CD4-positive, alpha-beta T cell treated with Interleukin-12 subunit alpha and Interleukin-12 subunit beta, for 1 hour (primary cell): ENCODE results near the gene ITPR1.

Source experiments
- DNase-seq: peaks from one replicate; pipeline ENCODE4 v3.0.0-alpha.2; 2020

ITPR1 gene

DNA sequence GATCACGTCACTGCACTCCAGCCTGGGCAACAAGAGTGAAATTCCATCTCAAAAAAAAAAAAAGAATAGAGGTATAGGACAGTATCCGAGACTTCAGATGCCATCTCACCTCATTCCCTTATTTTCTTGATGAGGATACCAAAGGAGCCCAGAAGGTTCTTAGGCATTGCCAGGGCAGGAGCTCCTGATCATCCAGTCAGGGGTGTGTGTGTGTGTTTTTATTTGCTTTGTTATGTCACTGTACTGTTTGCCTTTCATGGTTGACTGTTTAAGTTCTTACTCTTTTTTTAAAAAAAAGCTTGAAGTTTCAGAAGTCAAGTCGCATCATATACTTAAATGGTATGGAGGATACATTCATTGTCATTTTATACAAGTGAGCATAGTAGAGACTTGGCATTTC lies 346.1 kb downstream of the ITPR1 start:
- DNase-seq = no peak

DNA sequence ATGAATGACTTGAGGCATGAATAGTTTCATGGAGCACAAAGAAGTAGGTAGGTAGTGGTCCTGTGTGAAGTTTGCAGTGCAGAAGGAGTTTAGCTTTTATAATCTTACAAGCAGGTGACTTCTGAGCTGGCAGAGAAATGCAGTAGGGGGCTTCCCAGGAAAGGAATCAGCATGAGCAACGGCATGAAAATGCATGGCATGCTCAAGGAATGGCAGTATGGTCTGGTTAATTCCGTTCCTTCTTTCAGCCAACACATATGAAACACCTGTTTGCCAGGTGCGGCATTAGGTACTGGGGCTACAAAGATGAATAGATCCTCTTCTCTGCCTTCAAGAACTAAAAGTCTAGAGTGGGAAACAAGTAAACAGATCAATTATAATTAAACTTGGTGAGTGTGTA lies 348.1 kb downstream of the ITPR1 start:
- DNase-seq = no peak

DNA sequence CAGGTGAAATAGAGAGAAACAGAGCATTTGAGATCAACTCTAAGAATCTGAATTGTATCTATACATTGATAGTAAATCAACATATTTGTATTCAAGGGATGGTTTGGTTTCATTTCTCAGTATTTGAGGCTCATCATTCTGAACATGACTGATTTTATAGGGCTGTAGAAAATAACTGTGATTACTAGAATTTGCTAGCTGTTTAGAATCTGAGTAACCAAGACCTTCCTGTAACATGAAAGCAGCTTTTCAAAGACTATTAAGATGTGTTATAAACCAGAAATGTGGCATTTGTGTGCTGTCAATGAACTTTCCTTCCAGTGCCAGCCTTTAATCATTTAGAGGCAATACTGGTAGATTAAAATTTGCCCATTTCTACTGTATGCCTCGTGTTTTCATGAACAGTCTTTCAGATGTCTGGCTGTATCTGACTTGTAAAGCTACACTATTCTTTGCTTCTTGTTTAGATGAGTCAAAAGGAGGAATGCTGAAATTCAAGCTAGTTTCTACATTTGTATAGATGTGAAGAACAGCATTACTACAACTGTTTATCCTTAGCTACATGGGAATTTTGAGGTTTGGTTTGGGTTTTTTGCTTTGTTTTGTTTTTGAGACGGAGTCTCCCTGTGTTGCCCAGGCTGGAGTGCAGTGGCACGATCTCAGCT lies 348.8 kb downstream of the ITPR1 start:
- DNase-seq = no peak

DNA sequence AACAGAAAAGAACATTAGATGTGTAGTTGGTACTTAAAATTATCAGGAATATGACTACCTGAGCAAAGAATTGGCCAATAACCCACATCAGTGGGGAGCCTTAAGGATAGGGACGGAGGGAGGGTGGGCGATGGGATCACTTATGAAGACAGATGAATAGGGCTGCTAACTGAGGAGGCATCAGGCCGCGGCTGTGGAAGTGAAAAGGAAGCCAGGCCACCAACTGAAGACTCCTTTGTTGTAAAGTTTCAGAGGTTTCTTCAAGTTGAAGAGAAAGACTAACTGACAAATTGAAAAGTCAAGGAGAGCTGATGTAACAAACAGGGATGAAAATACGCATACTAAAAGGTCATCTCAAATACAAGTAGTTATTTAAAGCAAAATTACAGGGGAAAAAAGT lies 350.5 kb downstream of the ITPR1 start:
- DNase-seq = no peak

DNA sequence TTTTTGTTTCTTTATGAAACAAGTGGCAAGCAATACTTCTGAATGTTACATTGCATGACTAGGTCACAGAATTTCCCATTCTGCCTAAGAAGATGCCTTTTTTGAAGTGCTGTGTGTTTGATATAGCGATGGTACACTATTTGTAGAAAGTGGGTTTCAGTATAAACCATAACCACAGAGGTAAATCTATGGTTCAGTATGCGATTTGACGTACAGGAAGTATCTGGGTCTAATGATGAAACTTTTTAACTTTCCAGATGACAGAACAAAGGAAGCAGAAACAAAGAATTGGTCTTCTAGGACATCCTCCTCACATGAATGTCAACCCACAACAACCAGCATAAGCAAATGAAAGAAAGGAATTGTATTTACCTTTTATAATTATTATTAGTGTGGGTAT lies 352.7 kb downstream of the ITPR1 start:
- peak; percentile 65 for DNase-seq

DNA sequence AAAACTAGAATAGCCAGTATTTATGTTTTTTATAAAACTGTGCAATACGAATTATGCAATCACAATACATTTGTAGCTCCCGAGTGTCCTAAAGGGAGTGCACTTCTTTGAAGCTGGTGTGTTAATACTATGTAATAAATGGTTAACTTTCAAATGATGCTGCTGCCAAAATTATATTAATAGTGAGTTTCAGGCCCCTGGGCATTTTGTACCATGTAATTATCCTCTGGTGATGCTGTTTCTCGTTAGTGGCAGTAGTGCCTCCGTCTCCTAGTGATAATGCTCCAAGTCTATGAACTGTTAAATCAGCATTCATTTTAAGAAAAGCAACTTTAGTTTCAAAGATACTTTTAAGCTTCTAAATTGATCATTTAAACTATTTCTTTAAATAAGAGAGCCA lies 353.4 kb downstream of the ITPR1 start:
- DNase-seq = no peak

DNA sequence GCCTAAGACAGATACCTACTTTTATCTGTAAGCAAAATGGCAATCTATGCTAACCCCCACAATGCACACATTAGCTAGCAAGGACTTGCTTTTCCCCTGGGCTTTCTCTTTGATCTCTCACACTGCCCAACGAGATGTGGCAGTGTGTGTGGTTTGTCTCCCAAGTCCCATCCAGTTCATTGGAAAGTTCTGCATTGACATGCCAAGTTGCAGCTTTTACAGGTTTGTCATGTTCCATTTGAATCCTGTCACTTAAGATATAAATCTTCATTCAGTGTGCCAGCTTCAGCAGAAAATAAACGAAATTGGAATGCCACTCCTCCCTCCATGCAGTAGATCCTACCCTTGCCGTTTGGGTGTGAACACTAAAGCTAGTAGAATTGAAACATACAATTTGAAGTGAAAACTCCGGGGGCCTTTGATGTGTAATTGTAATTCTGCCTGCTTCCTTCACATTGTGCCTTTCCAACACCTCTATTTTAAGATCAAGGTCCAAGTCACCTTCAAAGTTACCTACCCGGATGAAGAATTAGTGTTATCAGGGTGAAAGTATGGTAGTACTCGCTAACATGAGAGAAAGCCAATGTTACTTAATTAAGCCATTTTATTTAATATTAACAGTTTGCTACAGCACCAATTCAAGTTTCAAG lies 355.2 kb downstream of the ITPR1 start:
- no peak for DNase-seq

DNA sequence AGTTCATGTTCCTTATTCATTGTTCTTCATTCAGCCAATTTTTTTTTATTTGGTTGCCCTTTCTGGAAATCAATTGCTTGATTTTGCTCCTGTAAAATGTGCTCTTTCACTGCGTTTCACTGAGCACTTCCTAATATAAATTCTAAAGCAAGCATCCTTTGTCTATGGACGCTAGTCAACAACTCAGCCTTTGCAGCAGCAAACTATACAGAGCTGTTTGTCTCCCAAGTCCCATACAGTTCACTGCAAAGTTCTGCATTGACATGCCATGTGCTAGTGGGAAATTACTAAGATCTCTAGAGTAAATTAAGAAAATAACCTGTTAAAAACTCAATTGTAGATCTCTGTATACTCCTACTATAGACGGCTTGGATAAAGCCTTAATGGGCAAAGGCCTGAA lies 356.0 kb downstream of the ITPR1 start:
- DNase-seq = no peak

DNA sequence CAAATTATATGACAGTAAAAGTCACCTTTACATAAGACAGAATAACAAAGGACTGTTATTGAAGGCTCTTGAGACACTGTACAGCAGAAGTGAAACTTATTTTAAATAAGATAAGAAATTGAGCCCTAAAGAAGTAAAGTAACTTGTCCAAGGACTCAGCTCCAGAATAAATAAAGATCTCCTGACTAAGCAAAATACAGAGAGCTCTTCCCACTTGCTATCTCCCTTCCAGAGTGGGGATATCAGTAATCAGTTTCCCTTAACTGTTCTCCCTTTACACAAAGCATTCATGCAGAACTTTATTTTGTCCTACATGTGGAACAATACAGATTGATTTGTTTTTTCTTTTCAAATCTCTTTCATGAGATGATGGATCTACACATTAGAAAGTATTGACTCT lies 356.6 kb downstream of the ITPR1 start:
- DNase-seq = no peak

DNA sequence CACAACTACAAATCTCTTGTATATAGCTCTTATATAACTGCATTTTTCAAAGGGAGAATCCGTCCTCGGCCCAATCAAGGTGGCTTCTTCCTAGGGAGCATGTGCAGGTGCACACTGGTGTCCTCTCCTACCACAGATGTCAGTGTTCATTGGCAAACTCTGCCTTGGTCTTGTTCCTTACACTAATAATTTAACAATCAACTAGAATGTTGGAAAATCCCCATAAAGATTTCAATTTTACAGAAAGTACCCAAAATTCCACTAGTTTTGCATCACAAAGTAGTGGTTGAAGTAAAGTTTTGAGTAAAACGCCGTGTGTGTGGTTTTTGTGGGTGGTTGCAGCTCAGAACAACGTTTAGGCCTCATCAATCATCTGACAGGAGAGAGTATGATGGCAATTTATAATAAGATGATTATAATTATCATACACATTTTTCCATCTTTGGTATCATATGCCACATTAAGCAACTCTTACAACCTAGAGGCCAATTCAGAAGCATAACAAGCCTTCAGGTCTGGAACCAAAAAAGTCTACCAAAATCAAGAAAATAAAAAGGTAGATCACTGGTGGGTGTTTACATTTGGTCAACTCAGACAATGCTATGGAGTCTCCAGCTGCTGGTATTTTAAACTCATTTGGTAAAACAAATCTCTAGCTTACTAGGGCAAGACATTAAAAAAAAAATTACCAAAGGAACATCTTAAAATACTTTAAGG lies 357.2 kb downstream of the ITPR1 start:
- peak; percentile 54 for DNase-seq

DNA sequence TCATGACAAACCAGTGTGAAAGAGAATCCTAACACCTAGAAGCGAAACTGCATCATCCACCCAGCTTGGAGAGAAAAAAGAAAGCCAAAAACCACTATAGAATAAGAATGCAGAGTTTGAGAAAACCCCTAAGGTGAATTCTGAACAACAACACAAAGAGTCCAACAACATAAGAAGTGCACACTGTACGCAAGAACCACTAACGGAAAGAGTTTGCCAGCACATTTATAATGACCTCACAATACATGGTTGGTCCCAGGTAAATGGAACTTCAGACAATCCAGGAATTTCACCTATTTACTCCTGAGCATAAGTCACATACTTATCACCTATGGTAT lies 357.7 kb downstream of the ITPR1 start:
- DNase-seq = peak; percentile 72

DNA sequence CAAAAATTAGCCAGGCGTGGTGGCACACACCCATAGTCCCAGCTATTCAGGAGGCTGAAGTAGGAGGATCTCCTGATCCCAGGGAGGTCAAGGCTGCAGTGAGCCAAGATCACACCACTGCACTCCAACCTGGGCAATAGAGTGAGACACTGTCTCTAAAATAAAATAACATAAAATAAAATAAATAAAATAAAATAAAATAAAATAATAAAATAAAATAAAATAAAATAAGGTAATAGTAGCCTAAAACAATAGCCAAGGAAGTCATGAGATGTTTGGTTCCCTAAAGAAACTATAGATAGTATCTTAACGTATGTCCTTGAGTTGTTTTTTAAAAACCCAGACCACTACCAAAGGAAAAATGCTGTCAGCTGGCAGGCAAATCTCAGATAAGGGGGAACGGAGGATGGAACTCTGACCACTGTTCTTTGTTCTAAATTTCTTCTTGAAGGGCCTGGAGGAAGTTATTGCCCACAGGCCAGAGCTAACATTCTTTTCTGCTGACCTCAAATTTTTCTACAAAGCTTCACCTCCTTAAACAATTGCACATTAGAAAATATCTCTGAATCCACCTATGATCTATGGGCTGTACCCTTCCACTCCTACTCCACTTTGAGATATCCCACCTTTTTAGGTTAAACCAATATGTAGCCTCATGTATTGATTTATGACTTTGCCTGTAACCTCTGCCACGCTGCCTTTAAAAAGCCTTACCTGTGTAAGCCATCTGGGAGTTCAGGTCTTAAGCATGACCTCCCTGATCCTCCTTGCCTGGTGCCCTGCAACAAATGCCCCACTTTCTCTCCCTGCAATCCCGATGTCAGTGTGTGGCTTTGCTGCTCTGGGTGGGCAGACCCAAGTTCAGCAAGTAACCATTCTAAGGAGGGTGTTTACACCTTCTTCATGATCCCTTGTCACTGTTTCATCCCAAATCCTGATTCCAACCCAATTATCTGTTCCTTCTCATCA lies 359.9 kb downstream of the ITPR1 start:
- DNase-seq = no peak

DNA sequence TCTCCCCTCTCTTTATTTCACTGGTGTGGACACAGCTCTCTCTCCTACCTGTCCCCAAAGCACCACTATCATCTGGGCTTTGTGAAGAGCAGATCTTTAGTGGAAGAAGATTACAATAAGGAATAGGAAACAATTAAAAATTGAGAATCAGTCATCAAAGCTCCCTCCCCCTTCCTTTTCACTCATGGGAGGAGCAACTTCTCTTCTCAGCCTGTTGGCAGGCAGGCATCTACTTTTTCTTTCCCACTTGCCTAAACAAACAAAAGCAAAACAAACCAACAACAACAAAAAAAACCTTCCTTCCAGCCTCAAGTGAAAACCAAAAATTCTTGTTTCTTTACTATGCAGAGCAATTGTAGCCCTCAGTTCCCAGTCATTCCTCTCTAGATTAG lies 360.6 kb downstream of the ITPR1 start:
- DNase-seq = no peak

DNA sequence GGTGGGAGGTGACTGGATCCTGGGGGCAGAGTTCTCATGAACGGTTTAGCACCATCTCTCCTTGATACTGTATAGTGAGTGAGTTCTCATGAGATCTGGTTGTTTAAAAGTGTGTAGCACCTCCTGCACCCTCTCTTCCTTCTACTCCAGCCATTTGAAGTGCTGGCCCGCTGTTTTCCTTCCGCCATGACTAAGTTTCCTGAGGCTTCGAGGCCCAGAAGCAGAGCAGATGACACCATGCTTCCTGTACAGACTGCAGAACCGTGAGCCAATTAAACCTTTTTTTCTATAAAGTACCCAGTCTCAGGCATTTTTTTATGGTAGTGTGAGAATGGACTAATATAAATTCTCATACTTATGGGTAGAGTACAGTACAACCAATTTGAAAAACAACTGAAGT lies 362.5 kb downstream of the ITPR1 start:
- DNase-seq = no peak

DNA sequence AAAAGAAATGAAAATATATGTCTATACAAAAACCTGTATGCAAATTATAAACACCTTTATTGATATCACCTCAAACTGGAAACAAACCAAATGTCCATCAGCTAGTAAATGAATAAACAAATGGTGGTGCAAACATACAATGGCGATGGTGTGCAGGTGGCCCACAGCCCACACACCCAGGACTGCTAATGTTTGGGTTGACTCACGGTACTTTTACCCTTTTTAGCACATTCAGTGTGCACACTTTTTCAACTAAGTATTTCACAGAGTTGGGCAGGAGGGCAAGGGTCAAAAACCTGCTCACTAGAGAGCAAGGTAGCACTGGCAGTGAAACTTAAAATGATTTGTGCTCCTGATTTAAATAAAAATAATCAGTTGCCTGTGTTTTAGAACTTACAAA lies 363.0 kb downstream of the ITPR1 start:
- no peak for DNase-seq

DNA sequence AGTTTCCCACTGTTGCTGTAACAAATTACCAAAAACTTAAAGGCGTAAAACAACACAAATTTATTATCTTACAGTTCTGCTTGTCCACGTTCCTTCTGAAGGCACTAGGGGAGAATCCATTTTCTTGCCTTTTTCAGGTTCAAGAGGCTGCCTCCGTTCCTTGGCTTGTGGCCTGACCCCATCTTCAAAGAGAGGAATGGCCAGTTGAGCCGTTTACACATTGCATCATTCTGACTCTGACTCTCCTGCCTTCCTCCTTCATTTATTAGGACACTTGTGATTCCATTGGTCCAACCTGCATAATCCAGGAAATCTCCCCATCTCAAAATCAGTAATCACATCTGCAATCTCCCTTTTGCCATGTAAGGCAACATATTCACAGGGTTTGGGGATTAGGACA lies 363.4 kb downstream of the ITPR1 start:
- no peak for DNase-seq

DNA sequence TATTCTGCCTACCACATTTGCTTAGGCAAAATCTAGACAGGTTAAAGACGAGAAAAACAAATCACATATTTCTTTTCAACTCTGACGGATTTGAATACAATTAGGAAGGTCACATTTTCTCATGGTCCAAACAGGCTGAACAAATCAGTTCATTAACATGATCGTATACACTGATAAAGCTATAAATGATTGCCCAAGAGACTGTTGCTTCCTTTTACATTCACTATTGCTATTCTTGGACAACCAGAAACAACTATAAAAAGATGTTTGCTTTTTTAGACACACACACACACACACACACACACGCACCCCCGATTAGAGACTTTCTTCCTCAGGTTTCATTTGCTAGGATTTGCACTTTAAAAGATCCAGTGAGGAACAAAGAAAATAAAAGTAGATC lies 363.8 kb downstream of the ITPR1 start:
- no peak for DNase-seq

DNA sequence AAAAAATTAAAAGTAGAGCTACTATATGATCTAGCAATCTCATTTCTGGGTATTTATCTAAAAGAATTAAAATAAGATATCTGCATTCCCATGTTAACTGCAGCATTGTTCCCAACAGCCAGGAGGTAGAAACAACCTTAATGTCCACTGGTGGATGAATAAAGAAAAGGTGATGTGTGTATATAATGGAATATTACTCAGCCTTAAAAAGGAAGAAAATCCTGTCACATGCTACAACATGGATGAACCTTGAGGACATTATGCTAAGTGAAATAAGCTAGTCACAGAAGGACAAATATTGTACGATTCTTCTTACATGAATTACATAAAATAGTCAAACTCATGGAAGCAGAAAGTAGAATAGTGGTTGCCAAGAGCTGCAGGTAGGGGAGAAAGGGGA lies 366.6 kb downstream of the ITPR1 start:
- no peak for DNase-seq

DNA sequence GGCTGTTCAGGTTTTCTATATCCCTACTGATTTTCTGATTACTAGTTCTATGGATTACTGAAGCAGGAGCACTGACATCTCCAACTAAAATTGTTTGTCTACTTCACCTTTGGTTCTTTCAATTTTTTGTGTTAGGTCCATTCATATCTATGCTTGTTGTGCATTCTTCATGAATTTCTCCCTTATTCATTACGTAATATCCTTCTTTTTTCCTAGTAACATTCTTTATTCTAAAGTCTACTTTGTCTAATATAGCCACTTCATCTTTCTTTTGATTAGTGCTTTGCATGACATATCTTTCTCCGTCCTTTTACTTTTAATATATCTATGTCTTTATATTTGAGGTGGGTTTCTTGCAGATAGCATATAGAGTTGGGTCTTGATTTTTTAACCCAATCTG lies 369.8 kb downstream of the ITPR1 start:
- DNase-seq = no peak

DNA sequence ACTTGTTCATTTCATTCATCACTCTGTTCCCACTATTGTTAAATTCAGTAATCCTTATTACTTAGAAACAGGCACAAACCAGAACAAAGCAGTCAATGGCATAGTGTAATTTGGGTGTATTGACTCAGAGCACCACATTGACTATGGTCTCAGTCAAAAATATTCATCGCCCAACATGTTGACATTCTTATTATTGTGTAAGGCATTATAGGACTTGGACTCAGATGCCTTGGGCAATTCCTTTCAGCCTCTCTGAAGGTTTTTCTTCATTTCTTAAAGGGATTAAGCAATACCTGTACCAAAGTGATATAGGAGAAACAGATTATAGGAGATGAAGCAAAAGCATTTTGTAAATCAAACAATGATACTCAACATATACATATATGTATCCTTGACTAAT lies 371.4 kb downstream of the ITPR1 start:
- DNase-seq = no peak

DNA sequence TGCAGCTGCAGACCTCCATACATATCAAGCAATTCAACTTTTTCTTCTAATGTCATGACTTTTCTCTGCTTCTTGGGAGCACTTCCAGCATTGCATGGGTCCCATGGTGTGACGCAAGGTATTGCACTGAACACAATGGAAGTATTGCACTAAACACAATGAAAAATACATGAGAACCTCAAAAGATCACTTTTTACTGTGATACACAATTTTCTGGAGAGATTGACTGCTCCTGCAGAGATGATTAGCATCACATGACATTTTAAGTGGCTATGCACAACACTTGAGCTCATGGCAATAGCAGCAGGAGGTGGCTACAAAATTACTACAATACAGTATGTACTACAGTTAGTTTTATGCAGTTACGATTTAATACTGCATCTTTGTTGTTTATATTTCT lies 372.6 kb downstream of the ITPR1 start:
- DNase-seq = no peak

DNA sequence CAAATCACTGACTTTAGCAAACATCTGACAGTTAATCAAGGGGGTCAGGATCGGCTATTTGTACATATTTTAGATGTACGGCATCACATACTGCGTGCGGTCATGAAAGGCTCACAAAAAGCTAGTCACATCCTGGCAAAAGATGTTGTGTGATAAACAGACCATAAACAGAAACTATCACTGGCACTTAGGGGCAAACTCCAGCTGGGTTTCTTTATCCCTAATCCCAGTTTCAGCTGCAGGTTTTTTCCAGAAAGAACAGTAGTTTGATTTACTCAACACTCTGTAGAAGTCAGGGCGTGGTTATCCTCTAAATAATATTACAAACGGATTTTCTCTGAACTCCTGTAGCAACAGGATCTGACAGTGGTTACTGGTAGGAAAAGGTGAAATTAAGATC lies 373.7 kb downstream of the ITPR1 start:
- DNase-seq = peak; percentile 54

DNA sequence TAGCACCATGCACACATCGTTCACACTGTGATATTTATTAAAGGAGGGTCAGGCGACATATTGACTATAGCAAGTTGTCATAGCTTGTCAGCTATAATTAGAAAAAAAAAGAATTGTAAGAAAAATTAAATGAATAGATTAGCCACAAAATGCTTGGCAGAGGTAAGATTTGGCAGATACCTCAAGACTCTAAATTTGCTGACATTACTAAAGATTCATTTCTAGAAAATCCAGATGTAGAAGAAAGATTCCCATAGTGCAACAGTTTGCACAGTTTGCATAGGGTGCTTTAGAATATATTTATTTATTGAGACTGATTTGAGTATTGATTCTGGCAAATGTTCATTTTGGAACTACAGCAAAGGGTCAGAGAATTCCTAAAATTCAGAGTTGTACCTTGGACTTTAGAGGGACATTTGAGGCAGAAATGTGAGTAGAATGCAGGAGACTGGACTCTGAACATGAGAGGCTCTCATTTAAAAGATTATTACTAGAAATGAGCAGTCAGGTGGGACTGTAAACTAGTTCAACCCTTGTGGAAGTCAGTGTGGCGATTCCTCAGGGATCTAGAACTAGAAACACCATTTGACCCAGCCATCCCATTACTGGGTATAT lies 384.1 kb downstream of the ITPR1 start:
- DNase-seq = no peak
